SJSA1 (cell line): ENCODE results near the gene FAM227A. TPM values are rescaled to one million over a fixed set of nuclear protein-coding genes. Genes with fewer than 3 reads are reported as not detected.

Experiments
- DNase-seq, 2 experiments: peaks; one replicate each; pipeline ENCODE4 v3.0.0-alpha.2; 2015 to 2020; ENCODE audit warnings: low spot score in 2 of 2, low read depth in 1 of 2
- H3K27ac ChIP-seq: fragments of 250-450 bp; sonication (Bioruptor Pico); 2 replicates; pipeline ENCODE4 v1.5.1; 2020; ENCODE audit warnings: mild to moderate bottlenecking, moderate library complexity
- H3K27me3 ChIP-seq: fragments of 250-450 bp; sonication (Bioruptor Pico); replicated peaks from 2 replicates; pipeline ENCODE4 v1.5.1; 2020; ENCODE audit warnings: mild to moderate bottlenecking, moderate library complexity
- H3K36me3 ChIP-seq: fragments of 250-450 bp; sonication (Bioruptor Pico); 2 replicates; pipeline ENCODE4 v1.5.1; 2020; ENCODE audit warnings: mild to moderate bottlenecking
- H3K4me1 ChIP-seq: fragments of 250-450 bp; sonication (Bioruptor Pico); replicated peaks from 2 replicates; pipeline ENCODE4 v1.6.1; 2021; ENCODE audit warnings: mild to moderate bottlenecking
- H3K4me3 ChIP-seq: fragments of 250-450 bp; sonication (Bioruptor Pico); 2 replicates; pipeline ENCODE4 v1.5.1; 2020; ENCODE audit warnings: mild to moderate bottlenecking
- H3K9me3 ChIP-seq: fragments of 250-450 bp; sonication (Bioruptor Pico); replicated peaks from 2 replicates; pipeline ENCODE4 v1.5.1; 2020; ENCODE audit warnings: mild to moderate bottlenecking
- total RNA-seq: library from RNA; depleted of rRNA; stranded (reverse); fragments of >200 nt; shearing (Covaris generic); gene quantifications from 2 replicates; pipeline ENCODE4 v1.2.3, GENCODE V29; 2014; rRNA removed

The FAM227A gene
- total RNA-seq: 0.42 TPM in 1 of 2 replicates, not detected in the other

- H3K9me3 ChIP-seq: no peaks in the 10 kb centered on the region
- peak within 1 kb of the TSS; percentile 73 for H3K4me3 ChIP-seq
- peaks cover 12% of the 10 kb centered on the region for H3K4me1 ChIP-seq
- DNase-seq: peak; percentile 92
- peak within 1 kb of the TSS; percentile 99 for H3K27ac ChIP-seq
- no peaks in the 10 kb centered on the region; the same call in 1 of the 2 replicates for H3K36me3 ChIP-seq
- H3K27me3 ChIP-seq: no peaks in the 10 kb centered on the region
These were observed at the start of gene FAM227A, which contains the start of gene CBY1 for GRCh38 chr22:38656256-38657044. Gene FAM227A (minus strand): TSS chr22:38656392. CDS start chr22:38650168, 6,224 bp downstream. Gene CBY1 (plus strand): TSS chr22:38656638. CDS start chr22:38668055, 11,417 bp downstream.

- Histone ChIP-seq H3K36me3 (peaks cover 35% of the 10 kb centered on the region), H3K27ac (peak within 1 kb of the TSS; percentile 75), H3K4me1 (peaks cover 29% of the 10 kb centered on the region), H3K9me3 (peaks cover 6% of the 10 kb centered on the region; the same call in 1 of the 2 replicates), H3K27me3 (no peaks in the 10 kb centered on the region), H3K4me3 (peak within 1 kb of the TSS; percentile 90)
- peak; percentile 99 to 100 for DNase-seq
These were observed 49.3 kb upstream of the FAM227A start, which contains the start of gene GTPBP1 for GRCh38 chr22:38705235-38706100. Gene GTPBP1 (plus strand): TSS chr22:38705944. CDS start chr22:38705956, 12 bp downstream.

- Histone ChIP-seq H3K9me3 (peaks cover 6% of the 10 kb centered on the region; the same call in 1 of the 2 replicates), H3K4me3 (peak overlapping the region; percentile 17), H3K4me1 (peaks cover 29% of the 10 kb centered on the region), H3K27ac (no peak overlapping the region), H3K36me3 (peaks cover 30% of the 10 kb centered on the region), H3K27me3 (no peaks in the 10 kb centered on the region)
- DNase-seq: no peak
These were observed 48.6 kb upstream of the FAM227A start for GRCh38 chr22:38704654-38705234.

- peak within 1 kb of the TSS; percentile 97 for H3K4me3 ChIP-seq
- no peaks in the 10 kb centered on the region for H3K27me3 ChIP-seq
- peak; percentile 93 to 94 for DNase-seq
- H3K27ac ChIP-seq: peak within 1 kb of the TSS; percentile 93
- peaks cover 34% of the 10 kb centered on the region for H3K36me3 ChIP-seq
- peaks cover 54% of the 10 kb centered on the region for H3K4me1 ChIP-seq
- H3K9me3 ChIP-seq: peaks cover 6% of the 10 kb centered on the region; the same call in 1 of the 2 replicates
These were observed 44.8 kb upstream of the FAM227A start, which contains the start of gene JOSD1 for GRCh38 chr22:38700789-38701628. Gene JOSD1 (minus strand): TSS chr22:38700943. CDS start chr22:38699987, 956 bp downstream.

- H3K36me3 ChIP-seq: peaks cover 31% of the 10 kb centered on the region
- H3K27me3 ChIP-seq: no peaks in the 10 kb centered on the region
- peaks cover 54% of the 10 kb centered on the region for H3K4me1 ChIP-seq
- H3K9me3 ChIP-seq: peaks cover 6% of the 10 kb centered on the region; the same call in 1 of the 2 replicates
- DNase-seq: peak; percentile 77 to 78
- H3K4me3 ChIP-seq: peak overlapping the region; percentile 97
- H3K27ac ChIP-seq: peak overlapping the region; percentile 93
These were observed 44.1 kb upstream of the FAM227A start for GRCh38 chr22:38700270-38700788.

- Histone ChIP-seq H3K4me3 (peak overlapping the region; percentile 97), H3K27ac (peak overlapping the region; percentile 93), H3K9me3 (peaks cover 6% of the 10 kb centered on the region; the same call in 1 of the 2 replicates), H3K36me3 (peaks cover 31% of the 10 kb centered on the region), H3K4me1 (peaks cover 50% of the 10 kb centered on the region), H3K27me3 (no peaks in the 10 kb centered on the region)
- DNase-seq: peak in 1 of 2 experiments; percentile 58
These were observed 43.6 kb upstream of the FAM227A start for GRCh38 chr22:38699784-38700183.

GRCh38 chr22:38699143-38699542 is 43.0 kb upstream of the FAM227A start:
- H3K4me3 ChIP-seq: peak overlapping the region; percentile 97
- DNase-seq: no peak
- peaks cover 6% of the 10 kb centered on the region; the same call in 1 of the 2 replicates for H3K9me3 ChIP-seq
- H3K4me1 ChIP-seq: peaks cover 46% of the 10 kb centered on the region
- peak overlapping the region; percentile 93 for H3K27ac ChIP-seq
- H3K27me3 ChIP-seq: no peaks in the 10 kb centered on the region
- peaks cover 36% of the 10 kb centered on the region for H3K36me3 ChIP-seq

- Histone ChIP-seq H3K36me3 (peaks cover 41% of the 10 kb centered on the region), H3K4me3 (peak overlapping the region; percentile 97), H3K27me3 (no peaks in the 10 kb centered on the region), H3K9me3 (peaks cover 6% of the 10 kb centered on the region; the same call in 1 of the 2 replicates), H3K27ac (no peak overlapping the region), H3K4me1 (peaks cover 46% of the 10 kb centered on the region)
- DNase-seq: no peak
These were observed 42.4 kb upstream of the FAM227A start for GRCh38 chr22:38698407-38699094.

- DNase-seq: no peak
- no peak overlapping the region for H3K4me3 ChIP-seq
These were observed 41.4 kb upstream of the FAM227A start for GRCh38 chr22:38697425-38698089.

GRCh38 chr22:38696606-38697424 is 40.6 kb upstream of the FAM227A start:
- H3K27ac ChIP-seq: peak overlapping the region; percentile 76
- H3K4me3 ChIP-seq: no peak overlapping the region
- DNase-seq: peak; percentile 53 to 67
- H3K36me3 ChIP-seq: peaks cover 55% of the 10 kb centered on the region
- peaks cover 46% of the 10 kb centered on the region for H3K4me1 ChIP-seq
- peaks cover 6% of the 10 kb centered on the region; the same call in 1 of the 2 replicates for H3K9me3 ChIP-seq
- H3K27me3 ChIP-seq: no peaks in the 10 kb centered on the region

More at GRCh38 chr22:38697425-38698089, 41.4 kb upstream of the FAM227A start:
- peaks cover 6% of the 10 kb centered on the region; the same call in 1 of the 2 replicates for H3K9me3 ChIP-seq
- peaks cover 49% of the 10 kb centered on the region for H3K36me3 ChIP-seq
- no peaks in the 10 kb centered on the region for H3K27me3 ChIP-seq
- H3K4me1 ChIP-seq: peaks cover 46% of the 10 kb centered on the region
- peak overlapping the region; percentile 76 for H3K27ac ChIP-seq

- DNase-seq: no peak
- peaks cover 63% of the 10 kb centered on the region for H3K36me3 ChIP-seq
These were observed 38.7 kb upstream of the FAM227A start for GRCh38 chr22:38694940-38695339.

More at GRCh38 chr22:38694940-38695339, 38.7 kb upstream of the FAM227A start:
- no peaks in the 10 kb centered on the region for H3K9me3 ChIP-seq
- H3K27ac ChIP-seq: no peak overlapping the region
- no peaks in the 10 kb centered on the region for H3K27me3 ChIP-seq
- no peak overlapping the region for H3K4me3 ChIP-seq
- peaks cover 36% of the 10 kb centered on the region for H3K4me1 ChIP-seq
